WTC11 (cell line): Measurements from ENCODE around the gene SLC35F1. TPM values are rescaled to one million over a fixed set of nuclear protein-coding genes. Genes with fewer than 3 reads are reported as not detected.

Source experiments
- ATAC-seq: fragments of 200-7000 bp; cut with Tn5 transposase; 2 replicates; pipeline ENCODE4 v1.10.0; 2021; ENCODE audit warnings: mild to moderate bottlenecking, moderate library complexity
- CTCF ChIA-PET: fragments of 300-600 bp; sonication (Branson Sonifier 250); formaldehyde crosslinking; loops from one replicate; lab custom pipeline; 2021; ENCODE audit warnings: antibody characterized with exemption; lab: Charles Lee
- POLR2A ChIA-PET: fragments of 350-600 bp; sonication (Branson Sonifier 250); formaldehyde crosslinking; loops from one replicate; lab custom pipeline; 2021; ENCODE audit warnings: antibody characterized with exemption; lab: Charles Lee
- DNase-seq: peaks from one replicate; pipeline ENCODE4 v3.0.0; 2021; ENCODE audit warnings: low spot score
- H3K27ac Mint-ChIP-seq: 2 replicates; pipeline ENCODE4 v1.8.0; 2021; ENCODE audit warnings: mixed read lengths
- H3K27me3 Mint-ChIP-seq: 2 replicates; pipeline ENCODE4 v1.8.0; 2021; ENCODE audit warnings: low read depth, mild to moderate bottlenecking, moderate library complexity, mixed read lengths
- H3K36me3 Mint-ChIP-seq: 2 replicates; pipeline ENCODE4 v1.8.0; 2021; ENCODE audit warnings: mixed read lengths
- H3K4me1 Mint-ChIP-seq: 2 replicates; pipeline ENCODE4 v1.8.0; 2022; ENCODE audit warnings: mixed read lengths
- H3K4me3 Mint-ChIP-seq: 2 replicates; pipeline ENCODE4 v1.8.0; 2021; ENCODE audit warnings: mild to moderate bottlenecking, moderate library complexity, mixed read lengths
- H3K9me3 Mint-ChIP-seq: 2 replicates; pipeline ENCODE4 v1.8.0; 2021; ENCODE audit warnings: mixed read lengths
- CREM ChIP-seq: sonication (generic); formaldehyde crosslinking; IDR thresholded peaks from 2 replicates; pipeline ENCODE4 v1.8.1; 2022; ENCODE audit warnings: mild to moderate bottlenecking, missing genetic modification reagents, moderate library complexity
- FOXJ3 ChIP-seq: sonication (generic); formaldehyde crosslinking; IDR thresholded peaks from 2 replicates; pipeline ENCODE4 v1.9.0; 2021; ENCODE audit warnings: missing genetic modification reagents, mild to moderate bottlenecking, borderline replicate concordance
- FOXK1 ChIP-seq: sonication (generic); formaldehyde crosslinking; IDR thresholded peaks from 2 replicates; pipeline ENCODE4 v1.8.0; 2022; ENCODE audit warnings: mild to moderate bottlenecking, moderate library complexity, missing genetic modification reagents
- MYBL2 ChIP-seq: sonication (generic); formaldehyde crosslinking; IDR thresholded peaks from 2 replicates; pipeline ENCODE4 v1.8.1; 2023; ENCODE audit warnings: mild to moderate bottlenecking, moderate library complexity, missing genetic modification reagents
- OVOL2 ChIP-seq: fragments of 250-450 bp; sonication (Bioruptor Pico); IDR thresholded peaks from 2 replicates; pipeline ENCODE4 v1.9.0; 2021; ENCODE audit warnings: mild to moderate bottlenecking, borderline replicate concordance
- TEAD4 ChIP-seq: sonication (generic); formaldehyde crosslinking; IDR thresholded peaks from 2 replicates; pipeline ENCODE4 v1.8.0; 2022; ENCODE audit warnings: mild to moderate bottlenecking, missing genetic modification reagents
- TP53 ChIP-seq: sonication (generic); formaldehyde crosslinking; IDR thresholded peaks from 2 replicates; pipeline ENCODE4 v1.8.1; 2023; ENCODE audit warnings: mild to moderate bottlenecking, missing genetic modification reagents
- ZNF219 ChIP-seq: sonication (generic); formaldehyde crosslinking; IDR thresholded peaks from 2 replicates; pipeline ENCODE4 v1.8.0; 2023; ENCODE audit warnings: missing genetic modification reagents, mild to moderate bottlenecking, borderline replicate concordance
- ZNF317 ChIP-seq: sonication (generic); formaldehyde crosslinking; IDR thresholded peaks from 2 replicates; pipeline ENCODE4 v1.8.1; 2023; ENCODE audit warnings: low read depth, mild to moderate bottlenecking, moderate library complexity, missing genetic modification reagents, borderline replicate concordance
- total RNA-seq: library from RNA; stranded (reverse); gene quantifications from 3 replicates; pipeline ENCODE4 v1.2.3, GENCODE V29; 2021
- TF ChIP-seq, protein P1 (sequence below): sonication (generic); formaldehyde crosslinking; conservative IDR thresholded peaks from 2 replicates; pipeline ENCODE4 v1.8.1; 2022; ENCODE audit warnings: mild to moderate bottlenecking, missing genetic modification reagents
- TF ChIP-seq, protein P2 (sequence below): fragments of 250-450 bp; sonication (Bioruptor Pico); conservative IDR thresholded peaks from 2 replicates; pipeline ENCODE4 v1.9.0; 2021; ENCODE audit warnings: mild to moderate bottlenecking
- TF ChIP-seq, protein P3 (sequence below): fragments of 250-450 bp; sonication (Bioruptor Pico); IDR thresholded peaks from 2 replicates; pipeline ENCODE4 v1.9.0; 2021; ENCODE audit warnings: mild to moderate bottlenecking
- TF ChIP-seq, protein P4 (sequence below): fragments of 250-450 bp; sonication (Bioruptor Pico); IDR thresholded peaks from 2 replicates; pipeline ENCODE4 v1.9.0; 2021; ENCODE audit warnings: mild to moderate bottlenecking
- TF ChIP-seq, protein P5 (sequence below): sonication (generic); formaldehyde crosslinking; IDR thresholded peaks from 2 replicates; pipeline ENCODE4 v1.8.1; 2022; ENCODE audit warnings: low read depth, missing genetic modification reagents, borderline replicate concordance

The SLC35F1 gene
- total RNA-seq, 1 experiment from 2014 or later = 11.0 TPM

DNA sequence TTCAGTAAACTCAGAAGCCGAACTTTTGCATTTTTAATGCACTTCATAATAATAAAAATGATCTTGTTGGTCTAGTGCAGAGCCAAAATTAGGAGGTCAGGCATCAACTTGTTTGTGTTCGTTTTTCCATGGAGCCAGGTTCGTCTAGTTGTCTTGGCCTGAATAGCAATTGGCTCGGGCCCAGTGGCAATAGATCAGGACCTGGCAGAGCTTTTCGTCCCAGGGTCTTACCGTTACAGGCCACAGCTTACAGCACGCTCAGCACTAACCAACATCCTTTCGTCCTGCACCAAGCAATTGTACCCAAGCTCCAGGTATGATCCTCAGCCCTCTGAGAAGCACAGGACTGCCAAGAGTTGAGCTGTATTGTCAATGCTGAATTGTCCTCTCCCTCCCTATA, 400.5 kb downstream of the SLC35F1 start:
- DNase-seq (no peak), ATAC-seq (no peak)
- ChIA-PET CTCF (no interaction called here), POLR2A (no interaction called here)
- H3K9me3 Mint-ChIP-seq = 0 out of 2 replicates have a peak, but pooled peaks cover 3% of the 10 kb centered on the region
- no peak overlapping the region for H3K27ac Mint-ChIP-seq
- no peak overlapping the region for H3K4me3 Mint-ChIP-seq
- H3K36me3 Mint-ChIP-seq = no peaks in the 10 kb centered on the region
- H3K27me3 Mint-ChIP-seq = no peaks in the 10 kb centered on the region
- H3K4me1 Mint-ChIP-seq = peaks cover 18% of the 10 kb centered on the region
- TF ChIP-seq MYBL2 (CRISPR knock-in tag) = no peak
- no peak for TF ChIP-seq FOXJ3 (CRISPR knock-in tag)
- TF ChIP-seq OVOL2 = no peak
- no peak for TF ChIP-seq FOXK1 (CRISPR knock-in tag)
- TF ChIP-seq CREM (CRISPR knock-in tag) = no peak
- TF ChIP-seq, protein P1, sequence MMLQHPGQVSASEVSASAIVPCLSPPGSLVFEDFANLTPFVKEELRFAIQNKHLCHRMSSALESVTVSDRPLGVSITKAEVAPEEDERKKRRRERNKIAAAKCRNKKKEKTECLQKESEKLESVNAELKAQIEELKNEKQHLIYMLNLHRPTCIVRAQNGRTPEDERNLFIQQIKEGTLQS = no peak
- TF ChIP-seq TEAD4 (CRISPR knock-in tag) = no peak
- TF ChIP-seq, protein P2, sequence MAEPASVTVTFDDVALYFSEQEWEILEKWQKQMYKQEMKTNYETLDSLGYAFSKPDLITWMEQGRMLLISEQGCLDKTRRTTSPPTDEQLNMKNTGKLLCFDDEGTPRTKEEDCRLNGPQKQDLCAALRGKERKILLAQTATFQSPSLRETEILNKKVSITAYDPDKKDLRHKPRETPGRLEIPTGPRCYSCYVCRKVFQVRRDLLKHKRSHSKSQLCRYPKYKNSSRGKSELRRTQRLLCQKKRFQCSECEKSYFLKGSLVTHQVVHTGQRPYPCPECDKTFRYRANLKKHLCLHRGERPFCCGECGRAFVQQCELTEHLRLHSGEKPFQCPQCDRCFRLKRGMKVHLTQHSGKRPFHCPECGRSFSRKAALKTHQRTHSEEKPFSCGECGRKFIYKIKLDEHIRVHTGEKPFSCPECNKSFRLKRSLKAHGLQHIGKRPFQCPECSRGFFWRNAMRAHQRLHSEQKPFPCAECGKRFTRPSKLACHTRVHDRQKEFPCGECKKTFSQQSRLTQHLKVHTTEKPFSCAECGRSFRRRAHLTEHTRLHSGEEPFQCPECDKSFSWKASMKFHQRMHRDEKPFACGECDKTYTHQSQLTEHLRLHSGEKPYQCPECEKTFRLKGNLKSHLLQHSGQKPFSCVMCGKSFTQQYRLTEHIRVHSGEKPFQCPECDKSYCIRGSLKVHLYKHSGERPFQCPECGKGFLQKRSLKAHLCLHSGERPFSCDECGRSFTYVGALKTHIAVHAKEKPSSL (CRISPR knock-in tag) = no peak
- TF ChIP-seq, protein P3, sequence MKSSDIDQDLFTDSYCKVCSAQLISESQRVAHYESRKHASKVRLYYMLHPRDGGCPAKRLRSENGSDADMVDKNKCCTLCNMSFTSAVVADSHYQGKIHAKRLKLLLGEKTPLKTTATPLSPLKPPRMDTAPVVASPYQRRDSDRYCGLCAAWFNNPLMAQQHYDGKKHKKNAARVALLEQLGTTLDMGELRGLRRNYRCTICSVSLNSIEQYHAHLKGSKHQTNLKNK (CRISPR knock-in tag) = no peak
- TF ChIP-seq, protein P4, sequence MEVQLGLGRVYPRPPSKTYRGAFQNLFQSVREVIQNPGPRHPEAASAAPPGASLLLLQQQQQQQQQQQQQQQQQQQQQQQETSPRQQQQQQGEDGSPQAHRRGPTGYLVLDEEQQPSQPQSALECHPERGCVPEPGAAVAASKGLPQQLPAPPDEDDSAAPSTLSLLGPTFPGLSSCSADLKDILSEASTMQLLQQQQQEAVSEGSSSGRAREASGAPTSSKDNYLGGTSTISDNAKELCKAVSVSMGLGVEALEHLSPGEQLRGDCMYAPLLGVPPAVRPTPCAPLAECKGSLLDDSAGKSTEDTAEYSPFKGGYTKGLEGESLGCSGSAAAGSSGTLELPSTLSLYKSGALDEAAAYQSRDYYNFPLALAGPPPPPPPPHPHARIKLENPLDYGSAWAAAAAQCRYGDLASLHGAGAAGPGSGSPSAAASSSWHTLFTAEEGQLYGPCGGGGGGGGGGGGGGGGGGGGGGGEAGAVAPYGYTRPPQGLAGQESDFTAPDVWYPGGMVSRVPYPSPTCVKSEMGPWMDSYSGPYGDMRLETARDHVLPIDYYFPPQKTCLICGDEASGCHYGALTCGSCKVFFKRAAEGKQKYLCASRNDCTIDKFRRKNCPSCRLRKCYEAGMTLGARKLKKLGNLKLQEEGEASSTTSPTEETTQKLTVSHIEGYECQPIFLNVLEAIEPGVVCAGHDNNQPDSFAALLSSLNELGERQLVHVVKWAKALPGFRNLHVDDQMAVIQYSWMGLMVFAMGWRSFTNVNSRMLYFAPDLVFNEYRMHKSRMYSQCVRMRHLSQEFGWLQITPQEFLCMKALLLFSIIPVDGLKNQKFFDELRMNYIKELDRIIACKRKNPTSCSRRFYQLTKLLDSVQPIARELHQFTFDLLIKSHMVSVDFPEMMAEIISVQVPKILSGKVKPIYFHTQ = no peak
- TF ChIP-seq, protein P5, sequence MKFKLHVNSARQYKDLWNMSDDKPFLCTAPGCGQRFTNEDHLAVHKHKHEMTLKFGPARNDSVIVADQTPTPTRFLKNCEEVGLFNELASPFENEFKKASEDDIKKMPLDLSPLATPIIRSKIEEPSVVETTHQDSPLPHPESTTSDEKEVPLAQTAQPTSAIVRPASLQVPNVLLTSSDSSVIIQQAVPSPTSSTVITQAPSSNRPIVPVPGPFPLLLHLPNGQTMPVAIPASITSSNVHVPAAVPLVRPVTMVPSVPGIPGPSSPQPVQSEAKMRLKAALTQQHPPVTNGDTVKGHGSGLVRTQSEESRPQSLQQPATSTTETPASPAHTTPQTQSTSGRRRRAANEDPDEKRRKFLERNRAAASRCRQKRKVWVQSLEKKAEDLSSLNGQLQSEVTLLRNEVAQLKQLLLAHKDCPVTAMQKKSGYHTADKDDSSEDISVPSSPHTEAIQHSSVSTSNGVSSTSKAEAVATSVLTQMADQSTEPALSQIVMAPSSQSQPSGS (CRISPR knock-in tag) = no peak

DNA sequence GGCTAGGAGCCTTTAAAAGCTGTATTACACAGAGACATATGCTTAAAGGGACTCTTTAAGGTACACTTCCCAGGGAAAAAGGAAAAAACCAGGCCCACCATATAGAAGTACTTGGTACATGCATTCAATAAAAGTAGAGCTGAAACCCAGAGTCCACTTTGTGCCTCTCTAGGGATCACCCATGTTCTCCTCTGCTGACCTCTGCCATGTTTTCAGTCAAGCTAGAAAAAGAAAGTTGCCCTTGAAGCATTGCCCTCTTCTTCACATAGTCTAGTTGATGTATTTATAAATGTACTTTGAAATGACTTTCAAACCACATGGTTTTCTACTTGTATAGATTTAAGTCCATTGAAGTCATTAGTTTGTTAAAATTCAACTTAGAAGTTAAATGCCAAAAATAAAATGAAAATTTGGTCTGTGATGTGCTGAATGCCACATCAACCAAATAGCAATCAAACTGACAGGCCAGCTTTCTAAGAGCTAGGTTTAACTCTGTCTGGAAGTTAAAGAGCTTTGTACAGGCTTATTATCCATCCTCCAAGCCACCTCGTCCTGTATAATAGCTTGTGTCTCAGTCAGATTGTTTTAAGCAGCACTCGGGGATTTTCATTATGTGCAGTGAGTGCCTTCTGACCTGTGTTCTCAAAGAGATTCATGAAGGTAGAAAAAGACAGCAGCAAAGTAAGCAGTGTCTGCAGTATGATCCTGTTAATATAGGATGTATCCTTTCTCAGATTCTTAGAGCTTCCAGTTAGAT, 402.5 kb downstream of the SLC35F1 start:
- no peak overlapping the region for H3K27ac Mint-ChIP-seq
- TF ChIP-seq, protein P3 (CRISPR knock-in tag) = no peak
- TF ChIP-seq TP53 (CRISPR knock-in tag) (no peak), OVOL2 (no peak), ZNF219 (CRISPR knock-in tag) (no peak), ZNF317 (no peak)
- H3K4me3 Mint-ChIP-seq = no peak overlapping the region
- ChIA-PET CTCF (no interaction called here), POLR2A (no interaction called here)
- DNase-seq (no peak), ATAC-seq (no peak)
- H3K4me1 Mint-ChIP-seq = peaks cover 18% of the 10 kb centered on the region
- H3K36me3 Mint-ChIP-seq = no peaks in the 10 kb centered on the region
- H3K9me3 Mint-ChIP-seq = 0 out of 2 replicates have a peak, but pooled peaks cover 3% of the 10 kb centered on the region
- H3K27me3 Mint-ChIP-seq = no peaks in the 10 kb centered on the region
